COR-L47 (cell line): ENCODE measurements around the gene PRKCA.

Source experiments
- DNase-seq: peaks from one replicate; lab custom pipeline; 2025; lab: John Stamatoyannopoulos, UW

The PRKCA gene

GRCh38 chr17:66839616-66840015 lies 537.2 kb downstream of the PRKCA start:
- DNase-seq = no peak

- no peak for DNase-seq
These were observed 537.6 kb downstream of the PRKCA start for GRCh38 chr17:66840061-66840460.

- DNase-seq = no peak
These were observed 538.9 kb downstream of the PRKCA start for GRCh38 chr17:66841328-66841727.

- DNase-seq = no peak
These were observed 539.3 kb downstream of the PRKCA start for GRCh38 chr17:66841744-66842143.

DNA sequence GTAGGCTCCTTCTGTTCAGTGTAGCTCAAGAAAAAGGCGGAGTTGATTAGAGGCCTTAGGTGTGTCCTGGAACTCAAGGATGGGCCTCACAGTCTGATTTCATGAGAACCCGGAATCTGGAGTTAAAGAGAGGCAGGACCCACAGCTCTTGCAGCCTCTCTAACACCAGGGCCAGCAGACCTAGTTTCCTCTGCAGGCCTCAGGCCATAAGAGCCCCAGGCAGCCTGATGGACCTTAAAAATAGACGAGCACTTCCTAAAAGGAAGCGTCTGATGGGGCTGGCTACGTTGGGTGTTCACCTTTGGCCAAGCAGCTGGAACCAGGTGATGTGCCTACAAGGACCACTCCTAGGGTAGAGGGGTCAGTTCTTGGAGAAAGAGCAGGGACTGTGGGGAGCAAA lies 540.1 kb downstream of the PRKCA start:
- no peak for DNase-seq

DNA sequence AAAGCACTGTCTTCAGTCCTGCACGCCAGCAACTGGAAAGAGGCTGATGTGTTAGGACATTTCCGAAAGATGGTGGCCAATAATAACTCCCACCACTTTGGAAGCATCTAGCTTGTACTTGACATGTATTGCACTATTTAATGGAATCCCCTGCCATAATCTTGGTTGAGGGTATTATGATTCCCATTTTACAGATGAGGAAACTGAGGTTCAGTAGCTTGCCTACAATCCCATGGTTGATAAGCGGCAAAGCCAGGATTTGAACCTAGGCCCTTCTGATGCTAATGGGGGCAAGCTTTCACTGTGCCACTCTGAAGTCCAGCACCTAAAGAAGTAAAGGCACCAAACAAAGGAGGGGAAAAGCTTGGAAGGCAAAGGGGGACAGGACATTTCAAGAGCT lies 540.5 kb downstream of the PRKCA start:
- DNase-seq = no peak

- DNase-seq = no peak
These were observed 541.2 kb downstream of the PRKCA start for GRCh38 chr17:66843627-66844026.

- DNase-seq = no peak
These were observed 545.3 kb downstream of the PRKCA start for GRCh38 chr17:66847704-66848103.

DNA sequence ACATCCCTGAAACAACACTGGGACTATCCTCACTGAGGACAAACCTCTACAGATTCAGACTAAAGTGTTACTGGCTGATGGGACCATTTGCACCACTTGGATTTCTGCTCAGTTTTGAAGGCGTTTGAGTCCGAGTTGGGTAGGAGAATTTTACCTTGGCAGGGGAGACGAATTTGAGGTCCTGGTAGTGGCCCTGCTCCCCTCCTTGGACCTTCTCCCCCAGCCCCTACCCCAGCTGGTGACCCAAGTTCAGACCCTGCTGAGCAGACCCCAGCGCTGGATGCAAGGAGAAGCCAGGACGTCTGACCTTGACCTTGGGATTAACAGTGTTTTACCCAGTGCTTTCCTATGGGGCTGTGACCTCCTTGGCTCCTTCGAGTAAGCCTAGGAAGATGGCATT lies 546.1 kb downstream of the PRKCA start:
- DNase-seq = no peak

- no peak for DNase-seq
These were observed 546.7 kb downstream of the PRKCA start for GRCh38 chr17:66849032-66849655.

DNA sequence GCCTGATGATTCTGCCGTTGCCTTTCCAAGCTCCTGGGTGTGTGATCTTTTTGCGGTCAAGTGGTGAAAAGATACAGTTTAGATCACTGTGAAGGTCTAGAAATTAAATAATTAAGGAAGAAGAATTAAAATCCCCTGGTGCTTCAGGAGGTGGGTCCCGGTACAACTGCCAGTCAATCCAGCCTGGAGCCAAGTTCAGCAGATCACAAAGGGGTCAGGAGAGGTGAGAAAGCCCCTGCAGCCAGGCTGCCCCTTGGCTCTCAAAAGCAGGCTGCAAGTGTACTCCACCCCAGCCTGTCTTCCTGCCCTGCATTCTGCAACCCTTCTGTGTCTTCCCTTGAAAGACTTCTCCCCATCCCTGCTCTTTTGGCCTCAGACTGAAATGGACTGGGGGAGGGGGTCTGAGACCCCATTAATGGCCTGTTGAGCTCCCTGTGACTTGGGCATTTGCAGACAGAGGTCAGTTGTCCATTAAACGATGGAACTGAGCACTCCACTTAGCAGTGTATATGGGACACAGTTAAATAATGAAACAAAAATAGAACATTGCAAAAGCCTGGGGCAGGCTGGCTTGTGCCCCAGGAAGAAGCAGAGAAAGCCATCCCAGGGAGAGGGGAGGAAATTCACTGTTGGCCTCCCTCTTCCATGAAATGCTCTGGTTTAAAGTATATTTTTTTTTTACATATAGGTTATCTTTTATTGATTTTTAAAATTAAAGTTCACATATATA lies 547.6 kb downstream of the PRKCA start:
- DNase-seq = no peak

- no peak for DNase-seq
These were observed 548.3 kb downstream of the PRKCA start for GRCh38 chr17:66850692-66851091.

GRCh38 chr17:66855204-66855603 lies 552.8 kb downstream of the PRKCA start:
- no peak for DNase-seq

DNA sequence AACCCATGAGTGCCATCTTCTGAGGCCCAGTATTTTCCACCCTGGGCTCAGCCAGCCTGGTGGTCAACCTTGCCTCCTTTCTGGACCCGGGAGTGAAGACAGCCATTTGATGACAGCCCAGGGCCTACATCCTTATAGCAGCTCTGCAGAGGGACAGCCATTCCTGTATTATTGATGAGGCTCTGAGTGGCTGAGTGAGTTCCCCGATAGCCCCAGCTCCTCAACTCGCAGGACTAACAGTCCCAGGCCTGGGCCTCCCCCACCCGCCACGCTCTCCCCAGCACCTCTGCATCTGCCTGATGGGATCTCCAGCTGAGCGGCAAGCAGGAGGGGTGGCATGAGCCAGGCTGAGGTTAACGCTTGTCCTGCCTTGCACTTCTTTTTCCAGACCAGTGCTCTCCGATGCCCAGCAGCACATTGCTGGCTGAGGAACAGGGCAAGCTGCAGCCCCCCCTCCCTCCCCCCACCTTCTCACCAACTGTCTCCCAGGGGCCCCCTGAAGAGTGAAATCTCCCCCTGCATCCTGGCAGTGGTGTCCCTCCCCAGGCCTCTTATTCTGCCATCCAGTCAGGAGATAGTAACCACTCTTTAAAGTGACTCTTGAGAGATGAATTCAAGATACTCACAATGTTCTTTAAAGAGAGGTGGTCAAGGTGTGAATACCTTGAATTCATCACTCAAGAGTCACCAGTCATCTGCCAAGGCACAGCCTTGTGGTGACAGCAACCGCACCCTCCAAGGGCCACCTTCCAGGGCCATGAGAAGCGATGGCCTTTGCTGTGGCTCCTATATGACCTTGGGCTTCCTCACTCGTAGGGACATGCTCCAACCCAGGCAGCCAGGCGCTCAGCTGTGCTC lies 556.0 kb downstream of the PRKCA start:
- no peak for DNase-seq

DNA sequence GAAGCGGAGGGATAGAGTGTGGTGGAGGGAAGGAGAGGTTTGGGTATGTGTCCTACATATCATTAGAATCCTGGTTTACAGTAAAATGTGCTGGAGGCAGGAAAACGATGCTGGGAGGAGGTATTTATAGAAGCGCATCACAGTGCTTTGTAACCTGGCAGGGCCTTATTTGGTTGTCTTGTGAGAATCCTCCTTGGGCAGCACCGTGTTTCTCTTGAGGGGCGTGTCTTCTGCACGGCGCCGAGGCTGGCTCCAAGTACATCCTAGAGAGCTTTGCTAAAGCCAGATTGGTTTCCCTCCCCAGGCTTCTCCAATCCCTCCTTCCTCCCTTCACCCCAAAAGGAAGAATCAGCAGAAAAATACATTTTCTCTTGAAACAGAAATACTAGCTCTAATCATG lies 556.9 kb downstream of the PRKCA start:
- no peak for DNase-seq

DNA sequence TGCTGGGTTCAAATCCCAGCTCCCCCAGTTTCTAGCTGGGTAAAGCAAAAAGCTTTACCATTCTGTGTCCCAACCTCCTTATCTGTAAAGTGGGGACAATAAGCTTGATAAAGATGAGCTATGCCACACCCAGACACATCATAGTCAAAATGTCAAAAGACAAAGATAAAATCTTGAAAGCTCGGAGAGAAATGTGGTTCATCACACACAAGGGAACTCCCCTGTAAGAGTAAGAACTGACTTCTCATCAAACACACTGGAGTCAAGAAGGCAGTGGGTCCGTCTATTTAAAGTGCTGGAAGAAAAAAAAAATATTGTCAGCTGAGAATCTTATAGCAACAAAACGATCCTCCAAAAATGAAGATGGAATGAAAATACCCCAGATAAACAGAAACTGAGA lies 557.8 kb downstream of the PRKCA start:
- DNase-seq = no peak
